PC-3 (cell line): Measurements from ENCODE around the gene YJEFN3. TPM values are rescaled to one million over a fixed set of nuclear protein-coding genes. Genes with fewer than 3 reads are reported as not detected.

Experiments
- ATAC-seq: fragments of 200-7000 bp; cut with Tn5 transposase; 2 replicates; pipeline ENCODE4 v1.9.1; 2020; ENCODE audit warnings: mild to moderate bottlenecking, moderate library complexity
- BruUV-seq: library from RNA; stranded (reverse); fragments of 400-500 nt; replicated peaks from 2 replicates; lab custom pipeline; 2021; lab: Mats Ljungman, UMichigan
- CTCF ChIA-PET: fragments of 300-600 bp; sonication (Branson Sonifier 250); formaldehyde crosslinking; loops from one replicate; lab custom pipeline; 2022; ENCODE audit warnings: antibody characterized with exemption; lab: Charles Lee
- POLR2A ChIA-PET: fragments of 300-600 bp; sonication (Branson Sonifier 250); formaldehyde crosslinking; loops from one replicate; lab custom pipeline; 2022; ENCODE audit warnings: antibody characterized with exemption; ENCODE audit not compliant: unreplicated experiment; lab: Charles Lee
- DNase-seq: peaks from one replicate; pipeline ENCODE4 v3.0.0-alpha.2; 2015
- H2AFZ ChIP-seq: fragments of 300-600 bp; sonication (generic); 2 replicates; pipeline ENCODE4 v1.6.0; 2016; ENCODE audit warnings: antibody characterized with exemption, low read length
- H3F3A ChIP-seq: fragments of 300-600 bp; sonication (generic); one replicate; pipeline ENCODE4 v1.6.0; 2017; ENCODE audit warnings: antibody characterized with exemption, low read length, control low read depth, mild to moderate bottlenecking; ENCODE audit not compliant: unreplicated experiment
- H3K27ac ChIP-seq: fragments of 300-600 bp; sonication (generic); 2 replicates; pipeline ENCODE4 v1.5.1; 2016; ENCODE audit warnings: mild to moderate bottlenecking, low read length
- H3K27me3 ChIP-seq: fragments of 300-600 bp; sonication (generic); 2 replicates; pipeline ENCODE4 v1.6.1; 2016; ENCODE audit warnings: low read length, mixed read lengths
- H3K36me3 ChIP-seq: fragments of 300-600 bp; sonication (generic); 2 replicates; pipeline ENCODE4 v1.6.1; 2016; ENCODE audit warnings: low read depth, mixed run types, low read length, mixed read lengths
- H3K4me1 ChIP-seq: fragments of 300-600 bp; sonication (generic); 2 replicates; pipeline ENCODE4 v1.5.1; 2016; ENCODE audit warnings: low read length; ENCODE audit not compliant: insufficient read depth
- H3K4me2 ChIP-seq: fragments of 300-600 bp; sonication (generic); 2 replicates; pipeline ENCODE4 v1.6.0; 2016; ENCODE audit warnings: low read length
- H3K4me3 ChIP-seq: fragments of 300-600 bp; sonication (generic); 2 replicates; pipeline ENCODE4 v1.5.1; 2016; ENCODE audit warnings: mild to moderate bottlenecking, low read length, mixed read lengths
- H3K79me2 ChIP-seq: fragments of 300-600 bp; sonication (generic); 2 replicates; pipeline ENCODE4 v1.6.1; 2017; ENCODE audit warnings: low read length, mixed read lengths
- H3K9ac ChIP-seq: fragments of 300-600 bp; sonication (generic); 2 replicates; pipeline ENCODE4 v1.6.0; 2016; ENCODE audit warnings: mild to moderate bottlenecking, low read length
- H3K9me2 ChIP-seq: fragments of 300-600 bp; sonication (generic); replicated peaks from 2 replicates; pipeline ENCODE4 v1.6.1; 2016; ENCODE audit warnings: mixed run types, low read length, mixed read lengths
- H3K9me3 ChIP-seq: fragments of 300-600 bp; sonication (generic); 2 replicates; pipeline ENCODE4 v1.6.1; 2016; ENCODE audit warnings: low read length, mixed read lengths
- H4K20me1 ChIP-seq: fragments of 300-600 bp; sonication (generic); 2 replicates; pipeline ENCODE4 v1.6.1; 2016; ENCODE audit warnings: low read length, mixed read lengths
- EZH2 ChIP-seq: fragments of 300-600 bp; sonication (generic); IDR thresholded peaks from one replicate; pipeline ENCODE4 v1.6.1; 2017; ENCODE audit warnings: antibody characterized with exemption, mild to moderate bottlenecking, low read length; ENCODE audit not compliant: unreplicated experiment
- EZH2phosphoT487 ChIP-seq: fragments of 300-600 bp; sonication (generic); IDR thresholded peaks from 2 replicates; pipeline ENCODE4 v1.6.1; 2018; ENCODE audit warnings: mild to moderate bottlenecking, antibody characterized with exemption, low read length, borderline replicate concordance
- intact Hi-C: fragments of 100-400 bp; cut with micrococcal nuclease; formaldehyde crosslinking; loops from 2 replicates; pipeline ENCODE4 v1.9.0; 2023
- total RNA-seq: library from RNA; depleted of rRNA; stranded (reverse); fragments of >200 nt; gene quantifications from 2 replicates; pipeline ENCODE4 v1.2.3, GENCODE V29; 2014
- TF ChIP-seq, protein P1 (sequence below): fragments of 300-600 bp; sonication (generic); conservative IDR thresholded peaks from 2 replicates; pipeline ENCODE4 v1.5.1; 2017; ENCODE audit warnings: antibody characterized with exemption, low read depth, mild to moderate bottlenecking, low read length

YJEFN3 gene
- total RNA-seq, 1 experiment from 2014 or later: 8.1 TPM

DNA sequence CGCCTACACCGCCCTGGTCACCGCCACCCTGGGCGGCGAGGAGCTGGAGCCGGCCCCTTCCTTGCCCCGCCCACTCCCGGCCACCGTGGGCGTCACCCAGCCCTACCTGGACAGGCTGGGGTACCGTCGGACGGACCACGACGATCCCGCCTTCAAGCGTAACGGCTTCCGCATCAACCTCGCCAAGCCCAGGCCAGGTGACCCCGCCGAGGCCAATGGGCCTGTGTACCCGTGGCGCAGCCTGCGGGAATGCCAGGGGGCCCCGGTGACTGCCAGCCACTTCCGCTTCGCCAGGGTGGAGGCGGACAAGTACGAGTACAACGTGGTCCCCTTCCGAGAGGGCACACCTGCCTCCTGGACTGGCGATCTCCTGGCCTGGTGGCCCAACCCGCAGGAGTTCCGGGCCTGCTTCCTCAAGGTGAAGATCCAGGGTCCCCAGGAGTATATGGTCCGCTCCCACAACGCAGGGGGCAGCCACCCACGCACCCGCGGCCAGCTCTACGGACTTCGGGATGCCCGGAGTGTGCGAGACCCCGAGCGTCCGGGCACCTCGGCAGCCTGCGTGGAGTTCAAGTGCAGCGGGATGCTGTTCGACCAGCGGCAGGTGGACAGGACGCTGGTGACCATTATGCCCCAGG, 16.4 kb downstream of the YJEFN3 start:
- H2AFZ ChIP-seq: no peak overlapping the region
- intact Hi-C loops: no loop called here
- H3K27ac ChIP-seq: no peak overlapping the region
- TF ChIP-seq EZH2: no peak
- TF ChIP-seq, protein P1, sequence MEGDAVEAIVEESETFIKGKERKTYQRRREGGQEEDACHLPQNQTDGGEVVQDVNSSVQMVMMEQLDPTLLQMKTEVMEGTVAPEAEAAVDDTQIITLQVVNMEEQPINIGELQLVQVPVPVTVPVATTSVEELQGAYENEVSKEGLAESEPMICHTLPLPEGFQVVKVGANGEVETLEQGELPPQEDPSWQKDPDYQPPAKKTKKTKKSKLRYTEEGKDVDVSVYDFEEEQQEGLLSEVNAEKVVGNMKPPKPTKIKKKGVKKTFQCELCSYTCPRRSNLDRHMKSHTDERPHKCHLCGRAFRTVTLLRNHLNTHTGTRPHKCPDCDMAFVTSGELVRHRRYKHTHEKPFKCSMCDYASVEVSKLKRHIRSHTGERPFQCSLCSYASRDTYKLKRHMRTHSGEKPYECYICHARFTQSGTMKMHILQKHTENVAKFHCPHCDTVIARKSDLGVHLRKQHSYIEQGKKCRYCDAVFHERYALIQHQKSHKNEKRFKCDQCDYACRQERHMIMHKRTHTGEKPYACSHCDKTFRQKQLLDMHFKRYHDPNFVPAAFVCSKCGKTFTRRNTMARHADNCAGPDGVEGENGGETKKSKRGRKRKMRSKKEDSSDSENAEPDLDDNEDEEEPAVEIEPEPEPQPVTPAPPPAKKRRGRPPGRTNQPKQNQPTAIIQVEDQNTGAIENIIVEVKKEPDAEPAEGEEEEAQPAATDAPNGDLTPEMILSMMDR: no peak
- TF ChIP-seq EZH2phosphoT487: no peak
- BruUV-seq: no TSS peak
- CTCF ChIA-PET: no interaction called here
- no peaks in the 10 kb centered on the region for H3K9me2 ChIP-seq
- no peak for ATAC-seq
- no peak overlapping the region for H3K4me3 ChIP-seq
- no peaks in the 10 kb centered on the region for H4K20me1 ChIP-seq
- H3K9me3 ChIP-seq: no peaks in the 10 kb centered on the region
- H3K9ac ChIP-seq: no peak overlapping the region
- no peaks in the 10 kb centered on the region for H3F3A ChIP-seq
- DNase-seq: no peak
- no peaks in the 10 kb centered on the region for H3K27me3 ChIP-seq
- H3K36me3 ChIP-seq: no peaks in the 10 kb centered on the region
- no peak overlapping the region for H3K4me2 ChIP-seq
- H3K79me2 ChIP-seq: no peaks in the 10 kb centered on the region
- POLR2A ChIA-PET: no interaction called here
- peaks cover 5% of the 10 kb centered on the region; the same call in 1 of the 2 replicates for H3K4me1 ChIP-seq

DNA sequence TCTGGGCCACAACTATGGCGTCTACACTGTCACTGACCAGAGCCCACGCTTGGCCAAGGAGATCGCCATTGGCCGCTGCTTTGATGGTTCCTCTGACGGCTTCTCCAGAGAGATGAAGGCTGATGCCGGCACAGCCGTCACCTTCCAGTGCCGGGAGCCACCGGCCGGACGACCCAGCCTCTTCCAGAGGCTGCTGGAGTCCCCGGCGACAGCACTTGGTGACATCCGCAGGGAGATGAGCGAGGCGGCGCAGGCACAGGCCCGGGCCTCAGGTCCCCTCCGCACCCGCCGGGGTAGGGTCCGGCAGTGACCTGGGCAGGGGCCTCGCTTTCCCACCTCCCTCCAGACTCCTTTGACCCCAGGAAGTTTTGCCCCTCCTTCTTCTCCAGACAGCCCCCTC, 17.0 kb downstream of the YJEFN3 start:
- Histone ChIP-seq H3K9me2 (no peaks in the 10 kb centered on the region), H3K27ac (no peak overlapping the region)
- TF ChIP-seq EZH2 (no peak), EZH2phosphoT487 (no peak)
- TF ChIP-seq, protein P1: no peak

DNA sequence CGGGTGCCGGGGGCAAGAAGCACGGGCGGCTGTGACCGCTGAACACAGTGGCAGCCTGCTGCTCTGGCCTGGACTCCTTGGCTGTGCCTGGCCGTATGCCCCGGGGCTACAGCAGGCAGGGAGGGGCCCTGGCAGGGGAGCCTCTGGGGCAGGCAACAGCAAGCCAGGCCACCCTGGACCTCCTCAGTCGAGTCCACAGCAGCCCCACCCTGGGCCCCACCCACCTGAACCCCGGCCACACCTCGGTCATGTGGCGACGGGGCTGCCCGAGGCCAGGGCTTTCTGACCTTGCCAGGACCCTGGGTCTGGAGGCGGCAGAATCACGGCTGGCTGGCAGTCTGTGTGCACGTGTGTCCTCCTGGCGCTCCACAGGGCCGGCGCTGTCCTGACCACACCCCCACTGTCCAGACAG, 18.0 kb downstream of the YJEFN3 start:
- H3K9ac ChIP-seq: no peak overlapping the region
- H3K79me2 ChIP-seq: no peaks in the 10 kb centered on the region
- H2AFZ ChIP-seq: no peak overlapping the region
- no peaks in the 10 kb centered on the region for H3K27me3 ChIP-seq
- ATAC-seq (peak; percentile 39; the same call in 1 of the 2 replicates), DNase-seq (no peak)
- H3F3A ChIP-seq: no peaks in the 10 kb centered on the region
- CTCF ChIA-PET: no interaction called here
- intact Hi-C loops: no loop called here
- H3K4me1 ChIP-seq: no peaks in the 10 kb centered on the region
- no peak overlapping the region for H3K27ac ChIP-seq
- H3K4me3 ChIP-seq: no peak overlapping the region
- no peak overlapping the region for H3K4me2 ChIP-seq
- no peaks in the 10 kb centered on the region for H3K9me2 ChIP-seq
- no peaks in the 10 kb centered on the region for H3K9me3 ChIP-seq
- H3K36me3 ChIP-seq: no peaks in the 10 kb centered on the region
- POLR2A ChIA-PET: no interaction called here
- no peaks in the 10 kb centered on the region for H4K20me1 ChIP-seq
- TF ChIP-seq EZH2phosphoT487 (no peak), EZH2 (no peak)
- TF ChIP-seq, protein P1: no peak
- BruUV-seq: no TSS peak

More for the DNA sequence above, 17.0 kb downstream of the YJEFN3 start:
- H3K79me2 ChIP-seq: no peaks in the 10 kb centered on the region
- no peaks in the 10 kb centered on the region for H3K36me3 ChIP-seq
- ATAC-seq (no peak), DNase-seq (no peak)
- H3F3A ChIP-seq: no peaks in the 10 kb centered on the region
- no peaks in the 10 kb centered on the region for H3K9me3 ChIP-seq
- H3K4me1 ChIP-seq: peaks cover 4% of the 10 kb centered on the region; the same call in 1 of the 2 replicates
- ChIA-PET CTCF (no interaction called here), POLR2A (no interaction called here)
- H3K9ac ChIP-seq: no peak overlapping the region
- H3K4me2 ChIP-seq: no peak overlapping the region
- H2AFZ ChIP-seq: no peak overlapping the region
- no peak overlapping the region for H3K4me3 ChIP-seq
- no TSS peak for BruUV-seq
- no peaks in the 10 kb centered on the region for H3K27me3 ChIP-seq
- intact Hi-C loops: no loop called here
- H4K20me1 ChIP-seq: no peaks in the 10 kb centered on the region
